ENCODE results near the gene ALDH1A3.
A peak's percentile ranks its signal among the peaks of the same experiment; 100 is the strongest.

The ALDH1A3 gene

DNA sequence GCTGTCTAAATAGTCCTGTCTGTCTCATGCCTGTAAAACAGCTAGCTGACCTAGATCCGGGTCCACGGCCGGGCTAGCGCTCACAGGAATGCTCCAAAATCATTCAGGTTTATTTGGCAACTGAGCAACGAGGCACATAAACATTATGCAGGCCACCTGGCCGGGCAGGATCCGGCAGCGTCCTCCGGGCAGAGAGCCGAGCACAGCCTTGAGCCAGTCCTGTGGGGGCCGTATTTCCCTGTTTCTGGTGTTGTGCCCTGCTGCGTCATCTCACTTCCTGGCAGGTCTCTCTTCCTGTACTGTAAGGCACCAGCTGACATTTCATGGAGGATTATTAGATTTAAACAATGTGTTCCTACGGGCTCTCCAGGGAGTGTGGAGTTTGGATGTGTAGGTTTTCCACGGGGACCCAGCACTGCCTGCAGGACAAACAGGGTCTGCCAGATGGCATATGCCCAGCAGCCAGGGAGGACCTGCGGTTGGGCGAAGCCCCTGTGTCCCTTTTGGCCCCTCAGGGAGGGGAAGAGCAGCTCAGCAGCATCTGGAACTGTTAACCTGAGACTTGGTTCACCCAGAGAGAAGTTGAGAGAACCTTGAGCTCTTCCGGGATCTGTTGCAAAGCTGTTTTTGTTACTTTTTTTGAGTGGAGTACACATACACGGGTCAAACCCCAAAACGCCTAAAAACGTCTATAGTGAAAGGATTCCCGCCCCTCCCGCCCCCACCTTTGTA lies 23.0 kb downstream of the ALDH1A3 start:
- peak; percentile 70 for DNase-seq

DNA sequence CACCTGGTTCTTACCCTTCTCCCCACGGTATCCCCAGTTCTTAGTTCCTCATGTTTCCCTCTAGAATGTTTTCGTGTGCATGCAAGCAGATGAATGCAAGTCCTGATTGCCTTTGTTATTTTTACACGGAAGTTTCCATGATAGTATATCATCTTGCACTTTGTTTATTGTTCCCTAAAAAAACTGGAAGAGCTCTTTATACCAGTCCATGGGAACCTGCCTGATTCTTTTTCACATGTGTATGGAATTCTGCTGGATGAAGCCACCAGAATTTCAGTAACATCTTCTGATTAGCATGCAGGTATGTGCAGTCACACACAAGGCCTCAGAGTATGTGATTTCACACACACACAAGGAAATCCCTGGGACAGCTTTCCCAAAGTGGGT lies 23.5 kb downstream of the ALDH1A3 start:
- no peak for DNase-seq

DNA sequence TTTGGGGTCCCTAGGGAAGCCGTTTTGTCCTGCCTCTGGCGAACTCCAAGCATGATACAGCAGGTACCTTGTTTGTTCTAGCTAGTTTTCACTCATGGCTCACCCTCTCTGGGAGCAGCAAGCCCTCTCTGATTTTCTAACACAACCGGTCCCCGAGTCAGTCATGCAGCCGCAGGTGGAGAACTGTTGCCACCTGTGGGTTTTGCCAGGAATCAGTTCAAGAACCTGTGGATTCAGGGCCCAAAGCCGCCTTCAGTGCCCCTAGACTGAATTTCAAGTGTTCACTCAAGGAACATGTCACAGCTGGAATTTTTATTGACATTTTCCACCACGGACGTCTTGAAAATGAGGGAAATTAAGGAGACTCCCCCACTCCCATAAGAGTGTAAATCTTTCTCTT lies 26.2 kb downstream of the ALDH1A3 start:
- no peak for DNase-seq

- DNase-seq = no peak
Observed at GRCh38 chr15:100908466-100908865, 28.8 kb downstream of the ALDH1A3 start.

GRCh38 chr15:100909565-100909964 lies 29.9 kb downstream of the ALDH1A3 start:
- no peak for DNase-seq

DNA sequence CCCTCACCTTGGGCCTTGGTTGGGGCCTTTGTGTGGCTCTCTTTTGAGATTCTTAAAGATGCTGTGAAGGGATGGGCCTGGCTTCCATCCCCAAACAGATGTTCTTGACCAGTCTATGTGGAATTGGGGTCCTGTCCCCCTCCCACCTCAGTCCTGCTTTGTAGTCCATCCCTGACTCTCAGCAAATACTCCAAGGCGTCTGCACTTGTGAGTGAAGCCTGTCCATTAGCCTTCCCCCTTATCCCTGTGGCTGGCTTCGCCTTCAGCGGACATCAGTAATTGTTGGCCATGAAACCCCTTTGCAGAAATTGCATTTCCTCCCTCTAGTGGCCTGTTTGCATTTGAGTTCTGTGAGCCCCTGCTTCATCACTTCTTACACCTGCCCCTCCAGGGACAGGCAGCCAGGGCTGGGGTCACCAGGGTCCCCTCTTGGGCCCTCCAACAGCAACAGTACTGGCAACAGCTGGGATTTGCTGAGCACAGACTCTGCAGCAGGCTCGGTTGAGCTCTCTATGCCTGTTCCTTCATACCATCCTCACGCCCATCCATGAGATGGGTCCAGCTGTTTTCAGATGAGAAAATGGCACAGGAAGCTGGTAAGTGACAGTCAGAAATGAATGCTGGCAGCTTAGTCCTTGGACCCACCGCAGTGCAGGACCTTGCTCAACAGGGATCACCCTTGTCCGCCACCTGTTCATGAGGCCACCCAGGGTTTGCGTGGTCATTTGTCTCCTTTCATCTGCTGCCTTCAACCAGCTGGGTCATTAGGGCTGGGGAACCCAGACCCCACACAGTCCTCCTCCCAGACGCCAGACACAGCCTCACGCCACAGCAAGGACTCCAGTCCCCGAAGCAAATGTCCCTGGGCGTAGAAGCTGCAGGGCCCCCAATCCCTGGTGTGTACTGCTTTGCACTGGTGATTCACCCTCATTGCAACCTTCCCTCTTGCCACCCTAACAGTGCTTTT lies 30.6 kb downstream of the ALDH1A3 start:
- no peak for DNase-seq

DNA sequence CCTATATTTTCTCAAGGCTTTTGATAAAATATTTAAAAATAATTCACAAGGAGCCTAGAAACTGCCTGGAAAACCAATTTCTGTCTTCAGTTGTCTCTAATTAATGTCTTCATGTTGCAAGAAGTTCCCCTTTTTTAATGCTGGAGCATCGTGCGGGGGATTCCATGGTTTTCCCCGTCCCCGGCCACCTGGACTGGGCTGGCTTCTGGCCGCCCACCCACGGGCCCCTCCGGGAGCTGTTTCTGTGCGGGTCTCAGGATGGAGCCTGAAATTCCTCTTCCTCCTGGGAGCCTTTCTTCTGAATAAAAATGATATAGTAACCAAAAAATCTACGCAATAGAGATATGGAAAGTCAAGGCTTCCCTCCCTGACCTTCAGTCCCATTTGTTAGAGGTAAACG lies 31.5 kb downstream of the ALDH1A3 start:
- no peak for DNase-seq

GRCh38 chr15:100913961-100914360 lies 34.3 kb downstream of the ALDH1A3 start:
- DNase-seq = no peak

DNA sequence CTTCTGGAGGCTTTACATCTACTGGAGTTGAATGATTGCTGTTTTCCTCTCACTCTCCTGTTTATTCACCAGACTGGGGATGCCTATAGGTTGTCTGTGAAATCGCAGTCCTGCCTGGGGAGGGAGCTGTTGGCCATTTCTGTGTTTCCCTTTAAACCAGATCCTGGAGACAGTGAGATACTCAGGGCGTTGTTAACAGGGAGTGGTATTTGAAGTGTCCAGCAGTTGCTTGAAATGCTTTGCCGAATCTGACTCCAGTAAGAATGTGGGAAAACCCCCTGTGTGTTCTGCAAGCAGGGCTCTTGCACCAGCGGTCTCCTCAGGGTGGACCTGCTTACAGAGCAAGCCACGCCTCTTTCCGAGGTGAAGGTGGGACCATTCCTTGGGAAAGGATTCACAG lies 35.2 kb downstream of the ALDH1A3 start:
- no peak for DNase-seq

DNA sequence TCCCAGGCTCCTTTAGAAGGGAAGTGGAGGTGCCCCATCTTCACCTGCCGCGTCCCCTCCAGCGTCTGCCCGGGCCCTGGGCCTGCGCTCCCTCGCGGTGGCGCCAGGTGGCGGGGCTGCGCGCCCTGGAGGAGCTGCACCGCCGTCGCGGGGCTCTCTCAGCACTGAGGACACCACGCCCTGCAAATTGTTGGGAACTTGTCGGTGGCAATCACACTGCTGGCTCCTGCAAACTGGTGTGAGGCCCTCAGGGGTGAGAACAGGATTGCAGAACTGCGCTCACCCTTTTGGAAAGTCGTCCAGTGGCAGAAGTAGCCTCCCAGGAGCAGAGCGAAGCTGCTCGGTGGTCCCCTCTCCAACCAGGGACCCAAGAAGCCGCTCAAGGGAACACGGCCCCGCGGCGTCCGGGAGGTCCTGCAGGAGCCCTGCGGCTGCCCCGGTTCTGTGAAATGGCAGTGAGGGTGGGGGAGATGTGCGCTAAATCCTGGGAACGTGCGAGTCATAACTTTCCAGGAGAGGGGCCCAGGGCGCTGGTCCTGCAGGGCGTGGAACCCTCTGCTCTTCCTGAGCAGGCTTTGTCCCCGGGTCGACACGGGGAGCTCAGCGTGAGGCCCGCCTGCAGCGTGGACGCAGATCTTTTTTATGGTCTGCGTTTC lies 38.5 kb downstream of the ALDH1A3 start:
- peak; percentile 76 for DNase-seq

- DNase-seq = peak; percentile 56
Observed at GRCh38 chr15:100918690-100919480, 39.3 kb downstream of the ALDH1A3 start, which contains the start of gene LRRK1. LRRK1 (plus strand) TSS chr15:100919357; CDS start chr15:100924633, 5,276 bp downstream.

DNA sequence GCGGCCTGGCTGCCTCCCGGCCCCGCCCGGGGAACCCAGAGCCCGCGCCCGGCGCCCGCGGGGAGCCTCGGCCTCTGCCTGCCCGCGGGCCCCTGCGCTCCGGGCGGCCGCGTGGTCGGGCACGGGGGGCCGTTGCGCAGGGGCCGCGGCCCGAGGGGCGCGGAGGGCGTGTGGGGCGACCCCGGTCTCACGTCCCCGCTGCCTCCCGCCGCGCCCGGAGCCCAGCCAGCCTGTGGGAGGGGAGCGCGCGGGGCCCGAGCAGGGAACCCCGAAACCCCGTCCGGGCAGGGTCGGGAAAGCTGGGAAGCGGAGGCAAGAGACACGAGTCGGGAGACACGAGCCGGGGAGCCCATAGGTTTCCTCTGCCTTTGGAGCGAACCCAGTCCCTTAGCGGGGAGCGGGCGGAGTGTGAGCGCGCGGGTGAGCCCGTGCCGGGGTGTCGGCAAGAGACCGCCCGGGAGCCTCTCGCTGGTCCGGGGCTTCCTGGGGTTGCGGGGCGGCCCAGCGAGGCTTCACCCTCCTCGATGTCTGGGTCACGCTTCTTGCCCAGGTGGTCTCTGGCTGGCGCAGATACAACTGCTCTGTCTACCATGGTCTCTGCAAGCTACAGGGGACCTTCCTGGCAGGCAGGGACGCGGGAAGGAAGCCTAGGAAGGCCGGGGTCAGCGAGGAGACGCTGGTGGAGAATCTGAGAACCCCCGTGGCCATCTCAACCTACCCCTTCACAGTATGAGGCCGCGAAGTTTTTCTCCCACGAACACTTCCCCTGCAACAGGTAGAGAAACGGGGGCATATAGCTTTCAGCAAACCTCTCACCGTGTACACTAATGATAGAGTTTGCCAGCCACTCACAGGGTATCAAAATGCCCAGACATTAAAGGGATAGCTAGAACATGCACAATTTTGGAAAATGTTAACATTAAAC lies 40.1 kb downstream of the ALDH1A3 start:
- peak; percentile 32 for DNase-seq

DNA sequence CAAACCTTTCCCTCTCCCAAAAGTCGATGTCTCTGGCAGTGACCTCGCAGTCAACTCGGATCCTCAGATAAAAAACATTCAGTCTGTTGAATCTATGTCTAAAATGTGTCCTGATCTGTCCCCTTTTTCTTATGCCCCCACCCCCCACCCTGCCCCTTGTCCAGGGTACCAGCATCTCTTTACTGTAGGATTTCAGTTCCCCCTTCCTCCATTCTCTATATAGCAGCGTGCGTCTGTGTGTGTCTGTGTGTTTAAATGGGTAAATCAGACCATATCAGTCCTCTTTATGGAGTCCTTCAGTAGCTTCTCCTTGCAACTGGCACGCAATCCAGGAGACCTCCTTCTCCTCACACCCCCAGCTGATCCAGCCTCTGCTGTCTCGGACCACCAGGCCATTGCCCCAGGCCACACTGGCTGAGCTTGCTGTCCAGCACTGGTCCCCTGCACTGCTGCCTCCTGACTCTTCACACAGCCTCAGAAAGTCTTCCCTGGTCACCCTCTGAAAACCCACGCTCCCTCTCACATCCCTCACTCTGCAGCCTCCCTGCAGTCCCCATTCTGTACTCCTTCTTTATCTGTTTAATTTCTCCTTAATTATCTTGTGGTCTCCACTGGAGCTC lies 41.0 kb downstream of the ALDH1A3 start:
- DNase-seq = no peak

DNA sequence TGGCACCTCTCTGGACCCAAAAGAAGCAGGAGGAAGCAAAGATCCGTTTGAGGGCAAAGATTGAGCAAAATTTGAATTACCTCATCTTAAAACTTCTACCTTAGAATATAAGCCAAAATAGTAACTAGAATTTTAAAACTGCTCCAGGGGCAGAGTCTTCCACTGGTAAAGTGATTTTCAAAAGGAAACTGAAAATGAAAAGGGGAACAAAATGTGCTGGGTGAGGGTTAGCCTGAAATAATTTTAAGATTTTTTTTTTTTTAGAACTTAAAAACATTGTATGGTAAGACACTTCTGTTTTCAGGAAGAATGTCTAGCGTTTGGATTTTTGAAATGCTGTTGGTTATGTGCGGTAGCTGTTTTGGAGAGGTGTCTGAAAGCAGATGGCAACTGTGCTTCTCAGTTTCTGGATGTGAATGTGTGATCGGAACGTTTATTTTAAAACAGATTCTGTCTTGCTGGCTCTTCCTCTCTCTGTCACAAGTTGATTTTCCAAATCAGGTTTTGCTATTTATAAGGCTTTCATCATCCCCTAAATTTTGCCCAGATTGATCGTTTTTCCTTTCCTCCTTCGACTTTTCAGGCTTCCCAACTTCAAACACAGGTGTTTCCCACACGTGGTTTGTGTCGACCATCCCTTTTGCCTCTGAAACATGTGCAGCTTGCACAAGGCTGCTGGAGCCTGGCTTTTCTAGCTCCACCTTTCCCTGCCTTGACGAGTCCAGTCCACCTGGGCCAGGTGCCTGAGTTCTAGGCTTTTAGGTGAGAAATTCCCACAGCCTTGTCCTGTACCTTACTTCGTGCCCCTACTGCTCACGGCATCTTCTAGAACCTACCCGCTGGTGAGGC lies 42.8 kb downstream of the ALDH1A3 start:
- DNase-seq = no peak

DNA sequence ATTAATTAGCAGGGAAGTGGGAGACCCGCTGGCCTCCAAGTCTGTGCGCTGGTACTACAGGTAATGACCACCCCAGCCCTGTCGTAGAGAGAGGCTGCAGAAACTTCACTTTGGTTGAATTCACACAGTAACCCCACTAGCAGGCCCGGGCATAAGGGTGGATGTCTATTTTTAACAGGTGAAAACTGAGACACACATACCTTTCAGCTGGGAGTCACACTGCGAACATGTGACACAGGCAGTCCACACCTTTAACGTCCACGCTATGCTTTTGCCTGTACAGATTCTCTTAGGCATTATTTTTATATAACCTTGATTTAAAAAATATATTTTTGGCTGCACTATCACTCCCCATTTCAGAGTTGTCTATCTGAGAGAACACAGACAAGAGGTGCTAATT lies 43.4 kb downstream of the ALDH1A3 start:
- DNase-seq = no peak

GRCh38 chr15:100923902-100924301 lies 44.3 kb downstream of the ALDH1A3 start:
- DNase-seq = no peak

DNA sequence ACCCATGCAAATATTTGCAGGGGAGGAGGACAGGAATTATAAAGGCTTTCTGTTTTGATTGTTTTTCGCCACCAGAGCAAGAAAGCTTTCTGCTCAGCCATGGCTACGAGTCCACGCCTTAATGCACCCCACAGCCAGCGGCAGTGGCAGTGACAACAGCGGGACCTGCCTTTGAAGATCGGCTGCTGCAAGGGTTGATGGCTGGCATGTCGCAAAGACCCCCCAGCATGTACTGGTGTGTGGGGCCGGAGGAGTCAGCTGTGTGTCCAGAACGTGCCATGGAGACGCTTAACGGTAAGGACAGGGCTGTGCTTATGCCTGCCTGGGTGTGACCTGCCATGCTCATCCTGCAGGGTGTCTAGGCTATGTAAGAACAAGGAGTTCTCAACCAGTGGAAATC lies 44.8 kb downstream of the ALDH1A3 start:
- no peak for DNase-seq

DNA sequence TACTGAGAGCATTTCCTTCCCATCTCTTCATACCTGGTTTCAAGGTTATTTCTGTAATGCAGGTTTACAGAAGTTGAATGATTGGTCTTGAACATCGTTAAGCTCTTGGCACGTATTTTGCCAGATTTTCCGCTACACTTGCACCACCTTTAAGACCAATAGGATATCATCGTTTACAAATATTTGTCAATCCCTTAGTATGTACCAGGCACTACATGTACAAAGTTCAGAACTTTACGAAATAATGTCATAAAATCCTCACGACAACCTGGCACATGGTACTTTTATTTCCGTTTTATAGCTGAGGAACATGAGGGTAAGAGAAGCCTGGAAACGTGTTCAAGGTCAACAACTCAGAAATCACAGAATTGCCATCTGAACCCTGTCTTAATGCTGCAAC lies 45.8 kb downstream of the ALDH1A3 start:
- DNase-seq = no peak

DNA sequence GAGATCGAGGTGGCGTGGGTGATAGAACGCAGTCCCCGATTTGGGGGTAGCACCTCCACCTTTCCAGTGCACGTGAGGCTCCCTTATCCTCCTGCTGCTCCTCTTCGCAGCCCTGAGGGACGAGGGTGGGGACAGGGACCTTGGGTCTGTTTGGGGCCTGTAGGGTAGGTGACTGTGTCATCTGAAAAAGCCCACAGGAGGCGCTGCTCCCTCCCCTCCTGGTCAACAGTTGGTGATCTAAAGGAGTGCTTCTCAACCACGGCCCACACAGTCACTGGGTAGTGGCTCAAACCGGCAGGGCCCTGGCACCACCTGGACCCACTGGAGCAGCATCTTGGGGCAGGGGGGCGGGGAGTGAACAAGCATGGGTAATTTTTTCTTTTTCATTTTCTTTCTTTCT lies 46.6 kb downstream of the ALDH1A3 start:
- no peak for DNase-seq
